ENCODE data around the gene XCL2. TPM values are rescaled to one million over a fixed set of nuclear protein-coding genes. Genes with fewer than 3 reads are reported as not detected.
"Not testable (repeated sequence)": the region's sequence is repeated elsewhere in the genome, so short reads cannot be mapped to it uniquely, and the experiment has no call there.

The XCL2 gene
- total RNA-seq, 1 experiment from 2014 or later, result not detected

DNA sequence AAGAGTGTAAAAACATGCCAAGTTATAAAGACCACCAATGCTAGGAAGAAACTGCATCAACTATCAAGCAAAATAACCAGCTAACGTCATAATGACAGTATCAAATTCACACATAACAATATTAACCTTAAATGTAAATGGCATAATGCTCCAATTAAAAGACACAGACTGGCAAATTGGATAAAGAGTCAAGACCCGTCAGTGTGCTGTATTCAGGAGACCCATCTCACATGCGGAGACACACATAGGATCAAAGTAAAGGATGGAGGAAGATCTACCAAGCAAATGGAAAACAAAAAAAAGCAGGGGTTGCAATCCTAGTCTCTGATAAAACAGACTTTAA lies 2.7 kb upstream of the XCL2 start:
- H3K27me3 ChIP-seq (ENCODE audit: insufficient read depth, low read length); H3K4me2 ChIP-seq (ENCODE audit: low read length); H3K9me3 ChIP-seq (ENCODE audit: control insufficient read depth in 1 of 2, insufficient read depth in 1 of 2, low read depth in 1 of 2, low read length in 2 of 2); H3K36me3 ChIP-seq (ENCODE audit: control insufficient read depth in 1 of 2, insufficient read depth in 2 of 2, low read length in 2 of 2); BruUV-seq (replicated peaks); intact Hi-C loops (cut with micrococcal nuclease); H3K9ac ChIP-seq (ENCODE audit: low read length); POLR2A ChIA-PET; H3K4me3 ChIP-seq (replicated peaks in 1 of 2; ENCODE audit: low read depth in 1 of 2, low read length in 2 of 2); H4K20me1 ChIP-seq (ENCODE audit: insufficient read depth); H3K9me2 ChIP-seq (ENCODE audit: insufficient read depth); H3K4me1 ChIP-seq (ENCODE audit: control insufficient read depth in 1 of 2, insufficient read depth in 2 of 2, low read length in 2 of 2); CTCF ChIA-PET; ATAC-seq; H3K27ac ChIP-seq (ENCODE audit: low read depth, low read length); DNase-seq (ENCODE audit: low read depth, low spot score); RAD21 ChIA-PET (ENCODE audit: low non-redundant PET in 1 of 2, low total read pairs in 2 of 2, uncharacterized antibody in 2 of 2, unreplicated experiment in 2 of 2); H3K79me2 ChIP-seq (ENCODE audit: insufficient read depth, low read length); H2AFZ ChIP-seq (ENCODE audit: low read depth, low read length, poor library complexity, severe bottlenecking): not testable (repeated sequence)

GRCh38 chr1:168545678-168546552 lies 2.1 kb upstream of the XCL2 start:
- H3K36me3 ChIP-seq (ENCODE audit: control insufficient read depth in 1 of 2, insufficient read depth in 2 of 2, low read length in 2 of 2); H3K9ac ChIP-seq (ENCODE audit: low read length); H3K9me3 ChIP-seq (ENCODE audit: control insufficient read depth in 1 of 2, insufficient read depth in 1 of 2, low read depth in 1 of 2, low read length in 2 of 2); H3K79me2 ChIP-seq (ENCODE audit: insufficient read depth, low read length); H2AFZ ChIP-seq (ENCODE audit: low read depth, low read length, poor library complexity, severe bottlenecking); H4K20me1 ChIP-seq (ENCODE audit: insufficient read depth); H3K9me2 ChIP-seq (ENCODE audit: insufficient read depth); H3K27me3 ChIP-seq (ENCODE audit: insufficient read depth, low read length); BruUV-seq (replicated peaks); RAD21 ChIA-PET (ENCODE audit: low non-redundant PET in 1 of 2, low total read pairs in 2 of 2, uncharacterized antibody in 2 of 2, unreplicated experiment in 2 of 2); H3K4me1 ChIP-seq (ENCODE audit: control insufficient read depth in 1 of 2, insufficient read depth in 2 of 2, low read length in 2 of 2); H3K4me3 ChIP-seq (replicated peaks in 1 of 2; ENCODE audit: low read depth in 1 of 2, low read length in 2 of 2); POLR2A ChIA-PET; CTCF ChIA-PET; H3K4me2 ChIP-seq (ENCODE audit: low read length); H3K27ac ChIP-seq (ENCODE audit: low read depth, low read length); intact Hi-C loops (cut with micrococcal nuclease): not testable (repeated sequence)
- peak; percentile 29 to 56 (median 50); a peak in 5 of 6 replicates for TF ChIP-seq CTCF (IDR thresholded peaks at IDR 0.05 in 2 of 3, conservative IDR thresholded peaks at IDR 0.05 in 1 of 3; ENCODE audit: borderline replicate concordance in 1 of 3, insufficient read depth in 1 of 3, low read depth in 2 of 3, low read length in 2 of 3)
- TF ChIP-seq CEBPB (IDR thresholded peaks at IDR 0.05; ENCODE audit: low read depth), result peak; percentile 57
- TF ChIP-seq RAD21 (IDR thresholded peaks at IDR 0.05; ENCODE audit: low read depth), result peak; percentile 24; the same call in 1 of the 2 replicates
- DNase-seq (ENCODE audit: low read depth, low spot score) (peak; percentile 6), ATAC-seq (peak; percentile 98)

- H4K20me1 ChIP-seq (ENCODE audit: insufficient read depth); H3K27me3 ChIP-seq (ENCODE audit: insufficient read depth, low read length); H2AFZ ChIP-seq (ENCODE audit: low read depth, low read length, poor library complexity, severe bottlenecking); H3K9me2 ChIP-seq (ENCODE audit: insufficient read depth); H3K4me3 ChIP-seq (replicated peaks in 1 of 2; ENCODE audit: low read depth in 1 of 2, low read length in 2 of 2); H3K27ac ChIP-seq (ENCODE audit: low read depth, low read length); POLR2A ChIA-PET; H3K4me1 ChIP-seq (ENCODE audit: control insufficient read depth in 1 of 2, insufficient read depth in 2 of 2, low read length in 2 of 2); intact Hi-C loops (cut with micrococcal nuclease); H3K9me3 ChIP-seq (ENCODE audit: control insufficient read depth in 1 of 2, insufficient read depth in 1 of 2, low read depth in 1 of 2, low read length in 2 of 2); H3K4me2 ChIP-seq (ENCODE audit: low read length); H3K9ac ChIP-seq (ENCODE audit: low read length); BruUV-seq (replicated peaks); DNase-seq (ENCODE audit: low read depth, low spot score); H3K36me3 ChIP-seq (ENCODE audit: control insufficient read depth in 1 of 2, insufficient read depth in 2 of 2, low read length in 2 of 2); H3K79me2 ChIP-seq (ENCODE audit: insufficient read depth, low read length); CTCF ChIA-PET; RAD21 ChIA-PET (ENCODE audit: low non-redundant PET in 1 of 2, low total read pairs in 2 of 2, uncharacterized antibody in 2 of 2, unreplicated experiment in 2 of 2); ATAC-seq: not testable (repeated sequence)
These were observed 819 bp downstream of the XCL2 start for GRCh38 chr1:168542978-168543377.

GRCh38 chr1:168540798-168541197 lies 3.0 kb downstream of the XCL2 start:
- H4K20me1 ChIP-seq (ENCODE audit: insufficient read depth); H3K27ac ChIP-seq (ENCODE audit: low read depth, low read length); H3K4me2 ChIP-seq (ENCODE audit: low read length); POLR2A ChIA-PET; ATAC-seq; H3K9me3 ChIP-seq (ENCODE audit: control insufficient read depth in 1 of 2, insufficient read depth in 1 of 2, low read depth in 1 of 2, low read length in 2 of 2); H3K36me3 ChIP-seq (ENCODE audit: control insufficient read depth in 1 of 2, insufficient read depth in 2 of 2, low read length in 2 of 2); H3K9ac ChIP-seq (ENCODE audit: low read length); intact Hi-C loops (cut with micrococcal nuclease); BruUV-seq (replicated peaks); DNase-seq (ENCODE audit: low read depth, low spot score); RAD21 ChIA-PET (ENCODE audit: low non-redundant PET in 1 of 2, low total read pairs in 2 of 2, uncharacterized antibody in 2 of 2, unreplicated experiment in 2 of 2); CTCF ChIA-PET; H3K9me2 ChIP-seq (ENCODE audit: insufficient read depth); H3K4me1 ChIP-seq (ENCODE audit: control insufficient read depth in 1 of 2, insufficient read depth in 2 of 2, low read length in 2 of 2); H3K79me2 ChIP-seq (ENCODE audit: insufficient read depth, low read length); H3K4me3 ChIP-seq (replicated peaks in 1 of 2; ENCODE audit: low read depth in 1 of 2, low read length in 2 of 2); H2AFZ ChIP-seq (ENCODE audit: low read depth, low read length, poor library complexity, severe bottlenecking); H3K27me3 ChIP-seq (ENCODE audit: insufficient read depth, low read length): not testable (repeated sequence)

Data from HCT116 (cell line).